GM18873 (cell line): Measurements from ENCODE around the gene SSBP3.
"Not testable (repeated sequence)": the region's sequence is repeated elsewhere in the genome, so short reads cannot be mapped to it uniquely, and the experiment has no call there.

Experiments
- ATAC-seq: cut with Tn5 transposase; IDR thresholded peaks from one replicate; pipeline ENCODE4 v1.9.1; 2021; ENCODE audit warnings: mild to moderate bottlenecking, moderate library complexity, moderate number of reproducible peaks; ENCODE audit not compliant: unreplicated experiment, low FRiP score

SSBP3 gene

GRCh38 chr1:54356680-54357147 lies 49.5 kb downstream of the SSBP3 start:
- no peak for ATAC-seq

- no peak for ATAC-seq
Observed at GRCh38 chr1:54355931-54356679, 50.1 kb downstream of the SSBP3 start.

- no peak for ATAC-seq
Observed at GRCh38 chr1:54354899-54355298, 51.3 kb downstream of the SSBP3 start.

GRCh38 chr1:54353959-54354358 lies 52.2 kb downstream of the SSBP3 start:
- no peak for ATAC-seq

- no peak for ATAC-seq
Observed at GRCh38 chr1:54352755-54353154, 53.4 kb downstream of the SSBP3 start.

GRCh38 chr1:54350360-54350759 lies 55.8 kb downstream of the SSBP3 start:
- no peak for ATAC-seq

GRCh38 chr1:54348700-54349021 lies 57.5 kb downstream of the SSBP3 start:
- ATAC-seq: no peak

GRCh38 chr1:54347955-54348699 lies 58.1 kb downstream of the SSBP3 start:
- no peak for ATAC-seq

GRCh38 chr1:54347261-54347954 lies 58.8 kb downstream of the SSBP3 start:
- ATAC-seq: no peak

- ATAC-seq: not testable (repeated sequence)
Observed at GRCh38 chr1:54345548-54345947, 60.6 kb downstream of the SSBP3 start.

GRCh38 chr1:54345116-54345515 lies 61.1 kb downstream of the SSBP3 start:
- no peak for ATAC-seq

GRCh38 chr1:54342742-54343687 lies 63.2 kb downstream of the SSBP3 start:
- no peak for ATAC-seq

- ATAC-seq: no peak
Observed at GRCh38 chr1:54342288-54342687, 63.9 kb downstream of the SSBP3 start.

- no peak for ATAC-seq
Observed at GRCh38 chr1:54341763-54342162, 64.4 kb downstream of the SSBP3 start.

GRCh38 chr1:54340878-54341277 lies 65.3 kb downstream of the SSBP3 start:
- ATAC-seq: no peak

- ATAC-seq: no peak
Observed at GRCh38 chr1:54340434-54340833, 65.8 kb downstream of the SSBP3 start.

- no peak for ATAC-seq
Observed at GRCh38 chr1:54339126-54339525, 67.1 kb downstream of the SSBP3 start.

- ATAC-seq: no peak
Observed at GRCh38 chr1:54338464-54338863, 67.7 kb downstream of the SSBP3 start.

GRCh38 chr1:54337928-54338327 lies 68.3 kb downstream of the SSBP3 start:
- ATAC-seq: no peak

- ATAC-seq: no peak
Observed at GRCh38 chr1:54337034-54337433, 69.2 kb downstream of the SSBP3 start.
